Measurements from ENCODE around the gene ATP12A. TPM values are rescaled to one million over a fixed set of nuclear protein-coding genes. Genes with fewer than 3 reads are reported as not detected.
A peak's percentile ranks its signal among the peaks of the same experiment; 100 is the strongest.

The ATP12A gene
- total RNA-seq, 2 experiments from 2014 or later, result 4.4 TPM

- peak; percentile 98 for TF ChIP-seq CTCF (IDR thresholded peaks at IDR 0.05)
- no peaks in the 10 kb centered on the region for H3K9me3 Mint-ChIP-seq
- peak; percentile 82 for ATAC-seq
- H3K27me3 Mint-ChIP-seq, result peaks cover 38% of the 10 kb centered on the region
- POLR2A ChIA-PET, result interaction anchor here (1.0 kb wide), 1 partner anchor 10 kb away, joined by 3 read pairs; no protein-coding TSS in a partner anchor
- peaks cover 37% of the 10 kb centered on the region for H3K4me1 Mint-ChIP-seq (ENCODE audit: low read depth)
- H3K4me3 Mint-ChIP-seq, result no peak overlapping the region
- H3K36me3 Mint-ChIP-seq (ENCODE audit: low read depth), result no peaks in the 10 kb centered on the region
- DNase-seq, result peak; percentile 80
- CTCF ChIA-PET, result interaction anchor here (0.9 to 8.5 kb wide), 16 partner anchors 9 to 103 kb away, joined by 3 to 57 read pairs (median 5); no protein-coding TSS in a partner anchor
- H3K27ac Mint-ChIP-seq, result no peak overlapping the region
- intact Hi-C loops (cut with micrococcal nuclease), result loop anchor here (2.0 kb wide), 1 partner anchor 45 kb away; no protein-coding TSS in a partner anchor
These were observed 3.8 kb downstream of the ATP12A start for GRCh38 chr13:24683838-24684599.

- H3K9me3 Mint-ChIP-seq, result no peaks in the 10 kb centered on the region
- CTCF ChIA-PET, result interaction anchor here (1.0 to 2.4 kb wide), 6 partner anchors 9 to 79 kb away, joined by 3 to 17 read pairs (median 6); no protein-coding TSS in a partner anchor
- no peak overlapping the region for H3K27ac Mint-ChIP-seq
- no peaks in the 10 kb centered on the region for H3K36me3 Mint-ChIP-seq (ENCODE audit: low read depth)
- peak; percentile 53 for DNase-seq
- H3K27me3 Mint-ChIP-seq, result peaks cover 37% of the 10 kb centered on the region
- H3K4me3 Mint-ChIP-seq, result no peak overlapping the region
- intact Hi-C loops (cut with micrococcal nuclease), result loop anchor here (2.0 kb wide), 1 partner anchor 44 kb away; no protein-coding TSS in a partner anchor
- ATAC-seq, result peak; percentile 46
- POLR2A ChIA-PET, result interaction anchor here (1.0 kb wide), 1 partner anchor 10 kb away, joined by 3 read pairs; no protein-coding TSS in a partner anchor
- no peak for TF ChIP-seq CTCF (IDR thresholded peaks at IDR 0.05)
- peaks cover 36% of the 10 kb centered on the region for H3K4me1 Mint-ChIP-seq (ENCODE audit: low read depth)
These were observed 4.4 kb downstream of the ATP12A start for GRCh38 chr13:24684600-24684998.

- no peak for TF ChIP-seq CTCF (IDR thresholded peaks at IDR 0.05)
- Mint-ChIP-seq H3K27me3 (peaks cover 37% of the 10 kb centered on the region), H3K27ac (no peak overlapping the region), H3K4me3 (no peak overlapping the region), H3K4me1 (ENCODE audit: low read depth) (peaks cover 31% of the 10 kb centered on the region), H3K36me3 (ENCODE audit: low read depth) (no peaks in the 10 kb centered on the region), H3K9me3 (no peaks in the 10 kb centered on the region)
- intact Hi-C loops (cut with micrococcal nuclease), result loop anchor here (2.0 kb wide), 1 partner anchor 43 kb away; no protein-coding TSS in a partner anchor
- CTCF ChIA-PET, result interaction anchor here (1.0 to 2.4 kb wide), 6 partner anchors 8 to 80 kb away, joined by 3 to 17 read pairs (median 6); no protein-coding TSS in a partner anchor
- POLR2A ChIA-PET, result interaction anchor here (1.0 to 1.2 kb wide), 2 partner anchors 9 to 170 kb away, joined by 3 read pairs; no protein-coding TSS in a partner anchor
- ATAC-seq (no peak), DNase-seq (no peak)
These were observed 5.1 kb downstream of the ATP12A start for GRCh38 chr13:24685314-24685713.

- no peak for DNase-seq
- H3K9me3 Mint-ChIP-seq, result no peaks in the 10 kb centered on the region
- peaks cover 42% of the 10 kb centered on the region for H3K27me3 Mint-ChIP-seq
- no peaks in the 10 kb centered on the region for H3K36me3 Mint-ChIP-seq (ENCODE audit: low read depth)
- no peak for ATAC-seq
- TF ChIP-seq CTCF (IDR thresholded peaks at IDR 0.05), result no peak
- peaks cover 27% of the 10 kb centered on the region for H3K4me1 Mint-ChIP-seq (ENCODE audit: low read depth)
- H3K4me3 Mint-ChIP-seq, result no peak overlapping the region
- POLR2A ChIA-PET, result interaction anchor here (0.6 kb wide), 1 partner anchor 236 kb away, joined by 3 read pairs; no protein-coding TSS in a partner anchor
- intact Hi-C loops (cut with micrococcal nuclease), result no loop called here
- H3K27ac Mint-ChIP-seq, result no peak overlapping the region
- CTCF ChIA-PET, result interaction anchor here (1.8 kb wide), 1 partner anchor 40 kb away, joined by 6 read pairs; no protein-coding TSS in a partner anchor
These were observed 7.4 kb downstream of the ATP12A start for GRCh38 chr13:24687611-24688010.
